GM12878 (cell line): Measurements from ENCODE around the gene PAPSS2. TPM values are rescaled to one million over a fixed set of nuclear protein-coding genes. Genes with fewer than 3 reads are reported as not detected.

Experiments used
- ATAC-seq: fragments of 200-7000 bp; cut with Tn5 transposase; 3 replicates; pipeline ENCODE4 v1.9.1; 2020; ENCODE audit warnings: mild to moderate bottlenecking, moderate library complexity
- BruUV-seq: library from RNA; stranded (reverse); fragments of 400-500 nt; replicated peaks from 2 replicates; lab custom pipeline; 2021; lab: Mats Ljungman, UMichigan
- CTCF ChIA-PET: fragments of 300-600 bp; sonication (Branson Sonifier 250); formaldehyde crosslinking; extraction: SDS; loops from one replicate; lab custom pipeline; 2021; ENCODE audit warnings: inconsistent platforms; lab: Yijun Ruan, JAX
- POLR2A ChIA-PET: fragments of 350-600 bp; formaldehyde crosslinking; extraction: SDS; loops from one replicate; lab custom pipeline; 2021; ENCODE audit warnings: inconsistent platforms; lab: Charles Lee
- RAD21 ChIA-PET: fragments of 300-600 bp; sonication (Branson Sonifier 250); formaldehyde crosslinking; loops from one replicate; lab custom pipeline; 2023; ENCODE audit warnings: antibody characterized with exemption; ENCODE audit not compliant: unreplicated experiment; lab: Charles Lee
- SMC1A ChIA-PET: fragments of 300-600 bp; sonication (Branson Sonifier 250); formaldehyde crosslinking; loops from one replicate; lab custom pipeline; 2023; ENCODE audit not compliant: unreplicated experiment, uncharacterized antibody; lab: Charles Lee
- DNase-seq: peaks from one replicate; pipeline ENCODE4 v3.0.0-alpha.2; 2011; ENCODE audit warnings: low read depth, low spot score
- FAIRE-seq: peaks from 3 replicates; lab custom pipeline; 2011; peaks lifted over from hg19 to GRCh38; lab: Jason Lieb, UNC
- H2AFZ ChIP-seq: 2 replicates; pipeline ENCODE4 v1.6.0; 2011; ENCODE audit warnings: low read depth, low read length, control low read depth; ENCODE audit not compliant: control insufficient read depth
- H3K27ac ChIP-seq: 2 replicates; pipeline ENCODE4 v1.5.1; 2011; ENCODE audit warnings: control low read depth; ENCODE audit not compliant: control insufficient read depth, insufficient read depth
- H3K27me3 ChIP-seq, 2 experiments: replicated peaks in 1 of 2; 2 replicates each; pipeline versions ENCODE4 v1.6.0 to v1.6.1; 2011; ENCODE audit warnings: low read length in 1 of 2; ENCODE audit not compliant: control insufficient read depth in 2 of 2, insufficient read depth in 2 of 2
- H3K36me3 ChIP-seq, 2 experiments: 2 replicates each; pipeline ENCODE4 v1.5.1; 2011; ENCODE audit warnings: low read length in 1 of 2; ENCODE audit not compliant: control insufficient read depth in 2 of 2, insufficient read depth in 2 of 2
- H3K4me1 ChIP-seq: 2 replicates; pipeline ENCODE4 v1.6.1; 2011; ENCODE audit warnings: mild to moderate bottlenecking, low read length, moderate library complexity, mixed read lengths; ENCODE audit not compliant: control insufficient read depth, insufficient read depth
- H3K4me2 ChIP-seq: 2 replicates; pipeline ENCODE4 v1.6.0; 2011; ENCODE audit warnings: control low read depth; ENCODE audit not compliant: control insufficient read depth, insufficient read depth
- H3K4me3 ChIP-seq: fragments of 200-600 bp; sonication (generic); 2 replicates; pipeline ENCODE4 v1.5.1; 2016
- H3K79me2 ChIP-seq: 2 replicates; pipeline ENCODE4 v1.6.0; 2011; ENCODE audit warnings: low read length; ENCODE audit not compliant: control insufficient read depth, insufficient read depth
- H3K9ac ChIP-seq: 2 replicates; pipeline ENCODE4 v1.8.0; 2011; ENCODE audit warnings: low read length, control low read depth, mixed read lengths; ENCODE audit not compliant: control insufficient read depth, insufficient read depth
- H3K9me3 ChIP-seq: replicated peaks from 3 replicates; pipeline ENCODE4 v1.5.1; 2011; ENCODE audit warnings: mild to moderate bottlenecking, low read length; ENCODE audit not compliant: control insufficient read depth, insufficient read depth
- H4K20me1 ChIP-seq: 2 replicates; pipeline ENCODE4 v1.6.0; 2011; ENCODE audit not compliant: control insufficient read depth, insufficient read depth
- BCL11A ChIP-seq: IDR thresholded peaks from 2 replicates; pipeline ENCODE4 v1.6.1; 2011; ENCODE audit warnings: low read depth, low read length
- DPF2 ChIP-seq: fragments of 450-650 bp; IDR thresholded peaks from 2 replicates; pipeline ENCODE4 v1.6.1; 2017; ENCODE audit warnings: mild to moderate bottlenecking
- EZH2 ChIP-seq: IDR thresholded peaks from 2 replicates; pipeline ENCODE4 v1.6.1; 2012; ENCODE audit warnings: low read depth, mild to moderate bottlenecking, control low read depth, inconsistent platforms, low read length, borderline replicate concordance; ENCODE audit not compliant: control insufficient read depth
- GABPA ChIP-seq: IDR thresholded peaks from 2 replicates; pipeline ENCODE4 v1.6.1; 2014; ENCODE audit warnings: antibody characterized with exemption, low read depth, mild to moderate bottlenecking, inconsistent platforms
- IRF4 ChIP-seq: IDR thresholded peaks from 2 replicates; pipeline ENCODE4 v1.6.1; 2011; ENCODE audit warnings: low read depth, low read length
- KAT2A ChIP-seq: conservative IDR thresholded peaks from 2 replicates; pipeline ENCODE4 v1.6.1; 2011; ENCODE audit warnings: low read depth, low read length; ENCODE audit not compliant: control insufficient read depth
- MEF2A ChIP-seq: IDR thresholded peaks from 2 replicates; pipeline ENCODE4 v1.6.1; 2011; ENCODE audit warnings: low read depth, mild to moderate bottlenecking, low read length, moderate library complexity; ENCODE audit not compliant: insufficient read depth
- MTA3 ChIP-seq: IDR thresholded peaks from 2 replicates; pipeline ENCODE4 v1.6.1; 2012; ENCODE audit warnings: low read length, inconsistent platforms, borderline replicate concordance
- MYC ChIP-seq: IDR thresholded peaks from 2 replicates; pipeline ENCODE4 v1.6.1; 2011; ENCODE audit warnings: mild to moderate bottlenecking, low read length, moderate library complexity, inconsistent platforms; ENCODE audit not compliant: insufficient read depth, insufficient replicate concordance, insufficient read length, severe bottlenecking
- NFXL1 ChIP-seq: fragments of 450-650 bp; IDR thresholded peaks from 2 replicates; pipeline ENCODE4 v1.6.1; 2017; ENCODE audit warnings: antibody characterized with exemption, mild to moderate bottlenecking, borderline replicate concordance
- NR2C1 ChIP-seq: fragments of 450-650 bp; IDR thresholded peaks from 2 replicates; pipeline ENCODE4 v1.6.1; 2017; ENCODE audit warnings: antibody characterized with exemption, mild to moderate bottlenecking, moderate library complexity
- NR2C2 ChIP-seq: IDR thresholded peaks from 2 replicates; pipeline ENCODE4 v1.6.1; 2011; ENCODE audit warnings: borderline replicate concordance, low read depth; ENCODE audit not compliant: control insufficient read depth, insufficient read length
- PML ChIP-seq: IDR thresholded peaks from 2 replicates; pipeline ENCODE4 v1.6.1; 2012; ENCODE audit warnings: low read length, inconsistent platforms
- RAD51 ChIP-seq: fragments of 450-650 bp; IDR thresholded peaks from 2 replicates; pipeline ENCODE4 v1.6.1; 2016; ENCODE audit warnings: moderate library complexity, mild to moderate bottlenecking, inconsistent platforms
- RB1 ChIP-seq: fragments of 450-650 bp; formaldehyde crosslinking; IDR thresholded peaks from 2 replicates; pipeline ENCODE4 v1.6.1; 2017; ENCODE audit warnings: mild to moderate bottlenecking, borderline replicate concordance
- RBBP5 ChIP-seq: fragments of 200-600 bp; sonication (generic); conservative IDR thresholded peaks from 2 replicates; pipeline ENCODE4 v1.6.1; 2016
- SMC3 ChIP-seq: IDR thresholded peaks from 2 replicates; pipeline ENCODE4 v1.6.1; 2011; ENCODE audit warnings: low read length, improper control_type of control experiment, borderline replicate concordance
- SREBF1 ChIP-seq: IDR thresholded peaks from 2 replicates; pipeline ENCODE4 v1.6.1; 2012; ENCODE audit warnings: mild to moderate bottlenecking, low read length
- SRF ChIP-seq, 2 experiments: IDR thresholded peaks; 2 replicates each; pipeline ENCODE4 v1.6.1; 2011; ENCODE audit warnings: low read depth in 2 of 2, low read length in 2 of 2, mild to moderate bottlenecking in 1 of 2, moderate library complexity in 1 of 2
- STAT3 ChIP-seq: IDR thresholded peaks from 2 replicates; pipeline ENCODE4 v1.6.1; 2011; ENCODE audit warnings: low read depth, low read length, improper control_type of control experiment
- TAF1 ChIP-seq: IDR thresholded peaks from 2 replicates; pipeline ENCODE4 v1.6.1; 2011; ENCODE audit warnings: mild to moderate bottlenecking, low read depth, low read length, borderline replicate concordance
- TCF12 ChIP-seq: IDR thresholded peaks from 2 replicates; pipeline ENCODE4 v1.6.1; 2011; ENCODE audit warnings: low read depth, mild to moderate bottlenecking, low read length
- TCF7 ChIP-seq: IDR thresholded peaks from 2 replicates; pipeline ENCODE4 v1.6.1; 2014; ENCODE audit warnings: antibody characterized with exemption, borderline replicate concordance
- WRNIP1 ChIP-seq: IDR thresholded peaks from 2 replicates; pipeline ENCODE4 v1.6.1; 2011; ENCODE audit warnings: low read depth, low read length, improper control_type of control experiment, borderline replicate concordance
- YY1 ChIP-seq: IDR thresholded peaks from 2 replicates; pipeline ENCODE4 v1.6.1; 2011; ENCODE audit warnings: low read depth, mild to moderate bottlenecking, low read length
- WGBS: methylation state at CpG from one replicate; pipeline ENCODE4 v1.1.6; 2016; ENCODE audit warnings: low lambda C conversion rate; ENCODE audit not compliant: insufficient replicate concordance, insufficient coverage; ENCODE audit errors: missing lambda C conversion rate; 5-methylcytosine and 5-hydroxymethylcytosine counted together
- in situ Hi-C: fragments of 300-500 bp; cut with MboI; formaldehyde crosslinking; loops from 9 replicates; pipeline ENCODE4 v1.14.3; 2018; ENCODE audit warnings: mixed read lengths
- intact Hi-C: fragments of 100-400 bp; cut with micrococcal nuclease; formaldehyde crosslinking; loops from one replicate; pipeline ENCODE4 v1.14.2; 2022; ENCODE audit not compliant: unreplicated experiment
- polyA plus RNA-seq, 11 experiments: library from polyadenylated mRNA; depleted of rRNA in 4 of 11; unstranded in 6 of 11; stranded (reverse) in 5 of 11; fragments of >200 nt; fragmentation: Nextera tagmentation in 4 of 11; fragmentation: Illumina TruSeq in 1 of 11; extraction: Ambion mirVana in 4 of 11; extraction: Trizol in 1 of 11; gene quantifications; 1 replicate in 1 of 11; 2 replicates in 10 of 11; pipeline versions ENCODE4 v1.2.1 to v1.2.3, GENCODE V29; 2011 to 2016; ENCODE audit warnings: inconsistent platforms in 2 of 11, missing spikeins in 2 of 11, low read depth in 1 of 11
- total RNA-seq, 4 experiments: library from RNA; depleted of rRNA in 3 of 4; stranded (reverse); fragments of >200 nt in 3 of 4; fragmentation: Illumina TruSeq in 1 of 4; extraction: Trizol in 1 of 4; gene quantifications; 2 replicates each; pipeline versions ENCODE4 v1.2.1 to v1.2.3, GENCODE V29; 2013 to 2021
- TF ChIP-seq, protein P1 (sequence below), 3 experiments: IDR thresholded peaks in 2 of 3; conservative IDR thresholded peaks in 1 of 3; 2 replicates each; pipeline ENCODE4 v1.5.1; 2011; ENCODE audit warnings: low read depth in 3 of 3, low read length in 3 of 3, mild to moderate bottlenecking in 3 of 3, control low read depth in 2 of 3, moderate library complexity in 2 of 3, inconsistent platforms in 1 of 3, mixed read lengths in 1 of 3; ENCODE audit not compliant: control insufficient read depth in 2 of 3, insufficient read depth in 1 of 3; ENCODE audit errors: extremely low read depth in 1 of 3

The PAPSS2 gene
- total and polyA plus RNA-seq, 10 of the 15 experiments (the other 5 are each of a cell fraction or from before 2014, with no cell fraction given) = 0.15 to 2.1 (median 0.37) TPM

DNA sequence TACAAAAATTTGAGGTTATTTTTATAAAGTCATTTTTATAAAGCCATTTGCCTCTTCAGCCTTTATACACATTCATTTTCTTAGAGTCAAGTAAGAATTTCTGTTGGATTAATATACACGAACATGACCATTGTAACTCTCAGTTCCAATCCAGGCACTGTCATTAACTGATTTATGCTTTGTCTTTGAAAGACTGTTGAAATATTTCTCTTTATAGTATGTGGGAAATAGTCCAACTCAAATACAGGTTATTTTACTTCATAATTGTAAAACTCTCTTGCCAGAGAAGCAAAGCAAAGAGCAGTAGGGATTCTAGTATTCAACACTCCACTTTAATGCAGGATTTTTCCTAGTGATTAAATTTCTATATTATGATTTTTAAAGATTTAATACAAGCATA is 36.5 kb upstream of the PAPSS2 start (continued):
- TF ChIP-seq MYC (no peak), TAF1 (no peak), DPF2 (no peak), TCF12 (no peak), BCL11A (no peak), STAT3 (no peak), NR2C2 (no peak), NFXL1 (no peak)

- no peak overlapping the region for H3K27ac ChIP-seq
- FAIRE-seq = no peak
- no peak overlapping the region for H3K9ac ChIP-seq
- no peaks in the 10 kb centered on the region for H3K27me3 ChIP-seq
- no peaks in the 10 kb centered on the region for H3K9me3 ChIP-seq
- no peak overlapping the region for H2AFZ ChIP-seq
- no peaks in the 10 kb centered on the region for H3K36me3 ChIP-seq
- ChIA-PET RAD21 (interaction anchor here (0.6 to 1.1 kb wide), 3 partner anchors 10 to 1685 kb away, joined by 3 read pairs; no protein-coding TSS in a partner anchor), CTCF (interaction anchor here (1.4 kb wide), 1 partner anchor 10 kb away, joined by 3 read pairs; no protein-coding TSS in a partner anchor), POLR2A (no interaction called here), SMC1A (interaction anchor here (1.1 to 1.8 kb wide), 3 partner anchors 10 to 96 kb away, joined by 3 to 4 read pairs (median 3); no protein-coding TSS in a partner anchor)
- no peak for DNase-seq
- no TSS peak for BruUV-seq
- H3K4me3 ChIP-seq = no peak overlapping the region
- in situ Hi-C loops (no loop called here), intact Hi-C loops (no loop called here)
- no peak for ATAC-seq
- H4K20me1 ChIP-seq = no peaks in the 10 kb centered on the region
- H3K79me2 ChIP-seq = no peaks in the 10 kb centered on the region
- no peaks in the 10 kb centered on the region for H3K4me1 ChIP-seq
- H3K4me2 ChIP-seq = no peak overlapping the region
- WGBS = 0% methylated on average over 1 of the region's 1 CpG
- no peak for TF ChIP-seq MEF2A
- no peak for TF ChIP-seq EZH2
- no peak for TF ChIP-seq SREBF1
- no peak for TF ChIP-seq WRNIP1
- no peak for TF ChIP-seq RBBP5
- no peak for TF ChIP-seq GABPA
- TF ChIP-seq SMC3 = no peak
- TF ChIP-seq NR2C1 = no peak
- TF ChIP-seq PML = no peak
- no peak for TF ChIP-seq RAD51
- no peak for TF ChIP-seq RB1
- no peak for TF ChIP-seq TCF7
- TF ChIP-seq TAF1 = no peak
- TF ChIP-seq SRF (IDR thresholded peaks at IDR 0.05; ENCODE audit: low read depth in 2 of 2, low read length in 2 of 2) = no peak
- TF ChIP-seq, protein P1, sequence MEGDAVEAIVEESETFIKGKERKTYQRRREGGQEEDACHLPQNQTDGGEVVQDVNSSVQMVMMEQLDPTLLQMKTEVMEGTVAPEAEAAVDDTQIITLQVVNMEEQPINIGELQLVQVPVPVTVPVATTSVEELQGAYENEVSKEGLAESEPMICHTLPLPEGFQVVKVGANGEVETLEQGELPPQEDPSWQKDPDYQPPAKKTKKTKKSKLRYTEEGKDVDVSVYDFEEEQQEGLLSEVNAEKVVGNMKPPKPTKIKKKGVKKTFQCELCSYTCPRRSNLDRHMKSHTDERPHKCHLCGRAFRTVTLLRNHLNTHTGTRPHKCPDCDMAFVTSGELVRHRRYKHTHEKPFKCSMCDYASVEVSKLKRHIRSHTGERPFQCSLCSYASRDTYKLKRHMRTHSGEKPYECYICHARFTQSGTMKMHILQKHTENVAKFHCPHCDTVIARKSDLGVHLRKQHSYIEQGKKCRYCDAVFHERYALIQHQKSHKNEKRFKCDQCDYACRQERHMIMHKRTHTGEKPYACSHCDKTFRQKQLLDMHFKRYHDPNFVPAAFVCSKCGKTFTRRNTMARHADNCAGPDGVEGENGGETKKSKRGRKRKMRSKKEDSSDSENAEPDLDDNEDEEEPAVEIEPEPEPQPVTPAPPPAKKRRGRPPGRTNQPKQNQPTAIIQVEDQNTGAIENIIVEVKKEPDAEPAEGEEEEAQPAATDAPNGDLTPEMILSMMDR (IDR thresholded peaks at IDR 0.05 in 2 of 3, conservative IDR thresholded peaks at IDR 0.05 in 1 of 3; ENCODE audit: control insufficient read depth in 2 of 3, extremely low read depth in 1 of 3, insufficient read depth in 1 of 3, low read depth in 3 of 3, low read length in 3 of 3) = no peak
- TF ChIP-seq YY1 = no peak
- TF ChIP-seq MTA3 = no peak
- TF ChIP-seq IRF4 = no peak
- no peak for TF ChIP-seq KAT2A
These were observed 34.0 kb upstream of the PAPSS2 start for GRCh38 chr10:87625661-87626060.
